Measurements from ENCODE around the gene PHPT1.
"Not testable (repeated sequence)": the region's sequence is repeated elsewhere in the genome, so short reads cannot be mapped to it uniquely, and the experiment has no call there.

The PHPT1 gene

GRCh38 chr9:136837146-136837855, 11.9 kb upstream of the PHPT1 start:
- no peak for DNase-seq (ENCODE audit: low read depth, low spot score)

DNA sequence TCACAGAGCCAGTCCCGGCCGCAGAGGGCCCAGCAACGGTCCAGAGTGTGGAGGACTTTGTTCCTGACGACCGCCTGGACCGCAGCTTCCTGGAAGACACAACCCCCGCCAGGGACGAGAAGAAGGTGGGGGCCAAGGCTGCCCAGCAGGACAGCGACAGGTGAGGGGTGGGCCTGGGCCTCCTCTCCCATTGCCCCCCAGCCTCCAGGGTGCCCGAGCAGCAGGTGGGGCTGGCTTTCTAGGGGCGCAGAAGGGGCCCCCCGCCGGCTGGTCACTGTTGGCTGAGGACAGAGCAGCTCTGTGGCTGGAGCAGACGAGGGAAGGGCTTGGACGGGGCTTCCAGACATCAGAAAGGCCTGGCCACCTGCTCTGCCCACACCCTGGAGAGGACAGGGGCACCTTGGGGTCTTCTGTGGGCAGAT, 11.3 kb upstream of the PHPT1 start:
- not testable (repeated sequence) for DNase-seq (ENCODE audit: low read depth, low spot score)

DNA sequence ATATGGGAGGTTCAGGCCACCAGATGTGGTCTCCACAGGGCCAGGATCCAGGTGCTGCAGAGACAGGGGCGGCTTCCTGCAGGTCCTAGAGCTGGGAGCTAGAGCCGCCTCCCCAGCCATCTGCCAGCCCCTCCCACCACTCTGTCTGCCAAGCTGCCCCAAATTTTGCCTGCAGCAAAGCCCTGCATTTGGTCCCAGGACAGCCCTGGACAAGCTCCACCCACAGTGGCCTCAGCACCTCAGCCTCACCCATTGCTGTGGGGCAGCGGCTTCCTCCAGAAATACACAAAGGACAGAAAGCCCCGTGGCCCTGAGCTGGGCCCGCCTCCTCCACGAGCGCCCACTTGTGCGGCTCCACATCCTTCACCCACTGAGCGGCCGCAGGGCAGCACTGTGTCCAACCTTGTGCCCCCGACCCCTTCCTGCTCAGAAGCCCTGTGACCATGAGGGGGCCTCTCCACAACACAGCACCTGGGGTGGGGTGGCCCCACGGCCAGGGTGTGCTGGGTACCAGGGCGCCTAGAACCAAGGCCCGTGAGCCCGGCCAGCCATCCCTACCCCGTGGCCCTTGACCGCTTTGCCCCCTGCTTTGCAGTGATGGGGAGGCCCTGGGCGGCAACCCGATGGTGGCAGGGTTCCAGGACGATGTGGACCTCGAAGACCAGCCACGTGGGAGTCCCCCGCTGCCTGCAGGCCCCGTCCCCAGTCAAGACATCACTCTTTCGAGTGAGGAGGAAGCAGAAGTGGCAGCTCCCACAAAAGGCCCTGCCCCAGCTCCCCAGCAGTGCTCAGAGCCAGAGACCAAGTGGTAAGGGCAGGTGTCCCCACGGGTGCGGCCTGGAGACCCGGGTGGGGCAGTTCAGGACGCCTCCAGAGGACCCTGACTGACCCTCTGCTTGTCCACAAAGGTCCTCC, 10.6 kb upstream of the PHPT1 start:
- no peak for DNase-seq (ENCODE audit: low read depth, low spot score)

GRCh38 chr9:136839229-136840139, 9.7 kb upstream of the PHPT1 start:
- no peak for DNase-seq (ENCODE audit: low read depth, low spot score)

- DNase-seq (ENCODE audit: low read depth, low spot score): peak; percentile 53
Measured at GRCh38 chr9:136840140-136840876, 8.9 kb upstream of the PHPT1 start.

DNA sequence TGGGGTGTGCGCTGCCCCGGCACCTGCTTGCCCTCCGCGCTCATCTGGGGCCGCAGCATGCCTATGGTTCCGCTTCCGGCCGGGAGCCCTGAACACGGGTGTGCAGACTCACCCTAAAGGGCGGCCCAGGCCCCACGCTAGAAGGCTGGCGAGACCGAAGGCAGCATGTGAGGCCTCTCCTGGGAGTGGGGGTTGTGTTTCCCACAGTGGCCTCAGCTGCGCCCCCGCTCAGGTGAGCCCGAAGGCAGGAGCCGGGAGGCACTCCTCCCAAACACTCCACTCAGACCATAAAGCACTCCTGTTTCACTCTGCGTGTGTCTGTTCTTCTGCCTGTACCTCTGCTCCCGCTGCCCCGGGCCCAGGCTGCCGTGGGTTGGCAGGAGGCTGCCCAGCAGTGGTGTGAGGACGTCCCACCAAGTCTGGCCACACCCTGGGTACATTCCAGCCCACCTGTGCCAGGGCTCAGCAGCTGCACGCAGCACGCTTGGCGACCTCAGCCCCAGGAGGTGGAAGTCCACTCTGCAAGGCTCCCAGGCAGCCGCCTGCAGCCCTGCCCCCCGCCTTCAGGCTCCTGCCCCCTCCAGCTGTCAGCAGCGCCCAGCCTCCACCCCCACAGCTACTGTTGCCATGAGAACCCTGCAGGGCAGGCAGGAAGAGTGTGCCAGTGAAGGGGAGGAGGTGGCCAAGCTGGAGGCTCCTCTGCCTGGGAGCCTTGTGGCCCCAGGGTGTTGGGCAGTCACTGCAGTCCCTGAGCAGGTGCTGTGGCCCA, 8.1 kb upstream of the PHPT1 start:
- no peak for DNase-seq (ENCODE audit: low read depth, low spot score)

DNA sequence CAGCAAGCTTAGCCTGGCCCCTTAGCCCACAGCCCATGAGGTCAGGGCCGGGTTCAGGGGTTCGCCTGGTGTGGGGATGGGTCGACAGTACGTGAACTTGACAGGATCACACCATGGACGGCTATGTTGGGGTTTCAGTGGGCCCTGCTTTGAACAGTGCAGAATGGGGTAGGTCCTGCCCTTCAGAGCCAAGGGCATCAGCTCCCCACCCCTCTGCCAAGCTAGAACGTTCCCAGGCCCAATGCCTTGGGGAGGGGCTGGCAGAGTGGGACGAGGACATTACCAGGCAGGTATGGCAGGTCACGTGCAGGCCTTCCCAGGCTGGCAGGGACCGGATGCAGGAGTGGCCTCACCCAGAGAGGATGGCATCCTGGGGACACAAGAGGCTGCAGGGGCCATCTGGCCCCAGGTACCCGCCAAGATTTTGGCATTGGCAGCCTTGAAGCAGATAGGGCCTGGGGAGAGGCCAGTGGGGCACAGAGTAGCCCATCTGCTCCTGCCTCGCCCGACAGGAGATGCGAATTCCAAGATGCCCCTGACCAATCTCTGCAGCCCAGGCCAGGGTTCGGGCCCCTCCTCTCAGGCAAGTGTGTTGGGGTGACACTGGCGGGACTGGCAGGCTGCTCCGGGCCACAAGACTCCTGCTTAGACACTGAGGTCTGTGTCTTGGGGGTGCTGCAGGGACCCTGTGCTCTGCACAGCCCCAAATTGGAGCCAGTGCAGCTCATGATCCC, 7.4 kb upstream of the PHPT1 start:
- not testable (repeated sequence) for DNase-seq (ENCODE audit: low read depth, low spot score)

GRCh38 chr9:136842380-136842948, 6.7 kb upstream of the PHPT1 start, which contains the start of gene AJM1:
Gene AJM1 (plus strand): TSS chr9:136842478. CDS start chr9:136844415, 1,937 bp downstream.
- peak; percentile 88 for DNase-seq (ENCODE audit: low read depth, low spot score)

GRCh38 chr9:136843159-136843800, 5.9 kb upstream of the PHPT1 start:
- DNase-seq (ENCODE audit: low read depth, low spot score): not testable (repeated sequence)

DNA sequence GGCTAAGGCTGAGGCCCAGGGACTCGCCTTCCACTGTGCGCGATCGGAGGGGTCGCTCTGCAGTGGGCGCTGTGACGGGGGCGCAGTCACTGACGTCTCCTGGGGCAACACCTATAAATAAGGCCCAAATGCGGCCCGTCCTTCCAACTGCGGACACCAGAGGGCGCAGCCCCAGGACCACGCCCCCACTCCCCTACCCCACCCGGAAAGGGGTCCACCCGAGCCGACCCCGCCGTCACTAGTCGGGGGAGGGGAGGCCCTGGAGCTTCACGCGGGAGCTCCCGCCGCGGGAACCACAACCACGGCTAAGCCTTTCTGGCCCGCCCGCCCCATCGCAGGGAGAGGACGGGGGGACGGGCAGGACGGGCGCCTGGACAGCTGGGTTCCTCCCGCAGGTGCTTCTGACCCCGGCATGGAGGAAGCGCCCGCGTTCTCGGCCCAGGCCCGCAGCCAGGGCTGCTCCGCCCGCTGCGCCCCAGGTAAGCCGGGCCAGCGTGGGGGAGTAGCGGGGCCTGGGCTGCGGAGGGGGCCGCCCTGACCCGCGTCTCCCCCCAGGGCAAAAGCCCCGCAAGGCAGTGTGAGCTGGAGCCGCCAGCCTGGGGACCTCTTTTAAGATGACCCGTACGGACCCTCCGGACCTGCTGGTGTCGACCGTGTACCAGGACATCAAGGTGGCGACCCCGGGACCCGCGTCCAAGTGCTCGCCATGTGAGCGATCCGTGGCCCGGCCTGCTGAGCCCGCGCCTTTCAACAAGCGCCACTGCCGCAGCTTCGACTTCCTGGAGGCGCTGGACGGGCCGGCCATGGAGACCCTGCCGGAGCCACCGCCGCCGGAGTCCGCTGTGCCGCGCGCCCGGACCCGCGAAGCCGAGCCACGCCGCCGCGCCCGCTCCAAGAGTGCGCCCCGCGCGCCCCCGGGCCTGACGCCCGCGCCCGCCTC, 5.1 kb upstream of the PHPT1 start:
- peak; percentile 47 for DNase-seq (ENCODE audit: low read depth, low spot score)

GRCh38 chr9:136844761-136845464, 4.3 kb upstream of the PHPT1 start:
- DNase-seq (ENCODE audit: low read depth, low spot score): no peak

DNA sequence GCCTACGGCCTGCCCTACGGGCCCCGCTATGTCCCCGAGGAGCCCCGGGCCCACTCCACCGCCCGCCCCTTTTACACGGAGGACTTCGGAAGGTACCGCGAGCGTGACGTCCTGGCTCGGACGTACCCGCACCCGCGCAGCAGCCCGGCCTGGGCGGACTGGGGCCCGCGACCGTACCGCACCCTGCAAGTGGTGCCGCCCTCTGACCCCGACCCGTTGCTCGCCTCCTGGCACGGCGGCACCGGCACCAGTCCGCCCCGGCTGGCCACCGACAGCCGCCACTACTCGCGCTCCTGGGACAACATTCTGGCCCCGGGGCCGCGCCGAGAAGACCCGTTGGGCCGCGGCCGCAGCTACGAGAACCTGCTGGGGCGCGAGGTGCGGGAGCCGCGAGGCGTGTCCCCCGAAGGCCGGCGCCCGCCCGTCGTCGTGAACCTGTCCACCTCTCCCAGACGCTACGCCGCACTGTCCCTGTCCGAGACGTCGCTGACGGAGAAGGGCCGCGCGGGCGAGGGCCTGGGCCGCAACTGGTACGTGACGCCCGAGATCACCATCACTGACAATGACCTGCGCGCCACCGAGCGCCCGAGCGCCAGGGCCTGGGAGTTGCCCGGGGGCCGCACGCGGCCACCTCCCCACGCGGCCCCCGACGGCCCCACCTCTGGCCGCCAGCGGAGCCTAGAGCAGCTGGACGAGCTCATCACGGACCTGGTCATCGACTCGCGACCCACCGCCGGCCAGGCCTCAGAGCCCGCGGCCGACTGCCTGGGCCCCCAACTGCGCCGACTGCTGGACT, 3.5 kb upstream of the PHPT1 start:
- no peak for DNase-seq (ENCODE audit: low read depth, low spot score)

- DNase-seq (ENCODE audit: low read depth, low spot score): peak; percentile 52
Measured at GRCh38 chr9:136846376-136847087, 2.7 kb upstream of the PHPT1 start.

GRCh38 chr9:136847088-136847825, 2.0 kb upstream of the PHPT1 start:
- DNase-seq (ENCODE audit: low read depth, low spot score): peak; percentile 59
